HL-60/S4 treated with retinoic acid at 250 ng/mL for 4 days and 3 days (cell line): ENCODE measurements around the gene CTIF.

ENCODE experiments used
- in situ Hi-C: fragments of 300-500 bp; cut with MboI; formaldehyde crosslinking; loops from 2 replicates; pipeline ENCODE4 v1.7.0; 2022; ENCODE audit warnings: low sequenced_read_pairs

The CTIF gene

DNA sequence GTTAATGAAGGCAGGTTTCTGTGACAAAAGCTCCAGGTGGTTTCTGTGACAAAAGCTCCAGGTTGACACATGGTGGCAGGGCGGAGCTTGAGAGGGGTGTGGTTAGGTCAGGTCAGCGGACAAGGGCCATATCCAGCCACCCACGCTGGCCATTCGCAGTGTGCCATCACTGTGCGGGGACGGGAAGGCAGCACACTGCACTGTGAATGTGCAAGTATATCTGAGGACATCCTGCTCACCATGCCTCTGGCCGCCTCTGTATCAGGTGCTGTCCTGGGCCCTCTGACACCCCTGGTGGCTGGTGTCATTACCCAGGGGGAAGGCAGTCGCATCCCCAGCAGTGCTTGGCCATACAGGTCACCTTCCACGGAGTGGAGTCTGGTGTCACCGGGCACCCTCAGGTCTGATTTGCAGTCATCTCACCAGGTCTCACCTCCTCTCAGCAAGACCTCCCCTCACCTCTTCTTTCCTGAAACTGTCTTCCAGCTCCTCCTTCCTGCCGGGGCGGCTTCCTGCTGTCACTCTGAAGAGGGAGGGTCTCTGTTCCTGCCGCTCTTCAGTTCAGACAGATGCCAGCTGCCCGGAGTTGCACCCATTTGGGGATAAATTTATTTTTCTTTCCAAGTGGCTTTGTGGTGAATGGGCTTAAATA is 34.9 kb downstream of the CTIF start:
- in situ Hi-C loops, result no loop called here

DNA sequence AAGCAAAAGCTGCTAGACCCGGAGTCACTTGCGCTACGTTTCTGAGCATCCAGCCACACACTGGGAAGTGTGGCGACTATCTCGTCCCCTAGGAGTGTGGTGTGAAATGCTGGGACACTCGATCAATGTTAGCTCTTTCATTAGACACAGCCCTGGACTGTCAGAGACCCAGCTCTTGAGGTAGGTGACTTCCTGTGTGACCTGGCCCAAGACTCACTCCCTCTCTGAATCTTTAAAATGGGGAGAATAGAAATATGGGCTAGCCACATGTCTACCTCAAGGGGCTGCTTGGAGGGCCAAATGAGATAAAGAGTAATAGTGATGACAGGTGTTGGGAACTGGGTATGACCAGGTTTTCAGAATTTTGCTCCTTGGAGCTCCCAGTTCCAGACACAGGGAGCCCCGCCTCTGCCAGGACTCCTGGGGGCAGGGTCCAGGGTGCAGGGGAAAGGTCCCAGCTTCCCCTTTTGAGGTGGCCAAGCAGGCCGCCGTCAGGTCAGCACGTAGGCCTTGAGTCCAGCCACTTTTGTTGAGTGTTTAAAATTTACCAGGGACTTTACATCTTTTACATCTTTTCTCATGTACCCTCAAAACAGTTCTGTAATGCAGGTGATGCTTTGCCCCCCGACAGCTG is 36.0 kb downstream of the CTIF start:
- in situ Hi-C loops, result no loop called here

DNA sequence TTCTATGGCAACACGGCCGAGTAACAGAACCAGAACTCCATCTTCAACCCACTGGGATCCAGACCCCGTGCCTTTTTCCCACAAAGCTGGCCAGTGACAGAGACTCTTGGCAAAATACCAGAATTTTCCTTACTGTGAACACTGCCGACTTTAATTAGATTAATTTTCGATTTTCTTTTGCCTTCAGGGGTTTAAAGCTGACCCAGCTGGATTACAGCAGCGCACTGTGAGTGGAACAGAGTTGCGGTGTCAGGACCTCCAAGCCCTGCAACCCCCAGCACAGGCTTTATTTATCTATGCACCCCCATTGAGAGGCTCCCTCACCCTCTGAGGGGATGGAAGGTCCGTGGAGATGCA is 36.4 kb downstream of the CTIF start:
- in situ Hi-C loops, result no loop called here

DNA sequence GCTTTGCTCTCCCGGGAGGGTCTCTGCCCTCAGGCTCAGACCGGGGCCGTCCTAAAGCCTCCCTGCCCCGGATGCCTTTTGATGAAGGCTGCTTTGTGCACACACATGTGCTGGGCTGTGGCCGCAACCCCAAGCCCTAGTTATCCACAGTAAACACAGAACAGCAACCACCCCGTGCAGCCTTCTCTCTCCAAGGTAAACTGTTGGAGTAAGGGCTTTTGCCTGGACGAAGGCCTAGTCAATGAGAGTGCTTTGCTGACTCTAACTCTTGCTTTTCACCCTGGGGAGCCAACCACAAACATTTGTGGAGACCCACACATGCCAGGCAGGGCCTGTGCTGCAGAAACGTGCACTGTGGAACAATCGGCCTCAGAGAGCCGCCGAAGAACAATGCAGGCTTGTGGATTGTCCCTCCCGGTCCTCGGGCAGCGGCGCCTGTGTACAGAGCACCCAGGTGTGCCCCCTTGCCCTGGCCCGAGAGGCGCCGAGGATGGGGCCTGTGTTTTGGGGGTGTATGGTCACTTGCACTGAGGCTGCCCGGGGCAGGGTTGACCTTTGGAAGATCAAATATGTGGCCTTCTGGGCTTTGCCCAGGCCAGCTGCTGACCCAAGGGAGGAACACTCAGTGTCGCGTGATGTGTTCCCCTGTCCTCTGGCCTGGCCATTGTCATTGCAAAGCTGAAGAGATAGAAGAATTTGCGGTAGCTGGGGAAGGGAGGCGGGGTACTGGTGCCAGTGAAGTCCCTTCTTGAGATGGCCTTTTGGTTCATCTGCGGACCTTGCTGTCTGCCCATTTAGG is 37.0 kb downstream of the CTIF start:
- in situ Hi-C loops, result no loop called here

DNA sequence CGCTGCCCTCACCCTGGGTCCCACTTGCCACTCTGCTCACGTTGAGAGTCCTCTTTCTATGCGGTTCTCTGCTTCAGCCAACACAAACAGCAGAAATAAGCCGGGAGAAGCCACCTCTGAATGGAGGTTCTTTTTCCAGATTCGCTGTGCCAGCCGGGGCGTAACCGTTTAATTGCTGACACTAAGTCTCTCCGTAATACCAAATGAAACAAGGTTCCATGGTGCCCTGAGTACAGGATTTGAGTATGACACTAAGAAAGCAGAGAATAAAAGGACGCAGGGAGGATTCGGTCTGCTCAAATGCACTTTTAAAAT is 37.6 kb downstream of the CTIF start:
- in situ Hi-C loops, result no loop called here

DNA sequence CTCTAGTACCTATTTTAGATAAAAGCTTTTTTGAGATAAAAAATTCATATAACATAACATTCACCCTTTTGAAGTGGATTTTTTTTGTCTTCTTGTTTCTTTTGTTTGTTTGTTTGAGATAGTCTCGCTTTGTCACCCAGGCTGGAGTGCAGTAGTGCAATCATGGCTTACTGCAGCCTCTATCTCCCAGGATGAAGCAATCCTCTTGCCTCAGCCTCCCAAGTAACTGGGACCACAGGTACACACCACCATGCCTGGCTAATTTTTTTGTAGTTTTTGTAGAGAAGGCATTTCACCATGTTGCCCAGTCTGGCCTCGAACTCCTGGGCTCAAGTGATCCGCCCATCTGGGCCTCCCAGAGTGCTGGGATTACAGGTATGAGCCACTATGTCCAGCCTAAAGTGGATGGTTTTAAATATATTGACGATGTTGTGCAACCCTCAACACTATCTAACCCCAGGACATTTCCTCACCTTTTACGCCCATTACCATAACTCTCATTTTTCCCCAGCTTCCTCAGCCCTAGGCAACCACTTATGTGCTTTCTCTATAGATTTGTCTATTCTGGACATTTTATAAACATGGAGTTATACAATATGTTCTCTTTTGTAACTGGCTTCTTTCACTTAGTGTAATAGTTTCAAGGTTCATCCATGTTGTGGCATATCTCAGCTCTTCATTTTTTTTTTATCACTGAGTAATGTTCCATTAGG is 38.8 kb downstream of the CTIF start:
- in situ Hi-C loops, result no loop called here

DNA sequence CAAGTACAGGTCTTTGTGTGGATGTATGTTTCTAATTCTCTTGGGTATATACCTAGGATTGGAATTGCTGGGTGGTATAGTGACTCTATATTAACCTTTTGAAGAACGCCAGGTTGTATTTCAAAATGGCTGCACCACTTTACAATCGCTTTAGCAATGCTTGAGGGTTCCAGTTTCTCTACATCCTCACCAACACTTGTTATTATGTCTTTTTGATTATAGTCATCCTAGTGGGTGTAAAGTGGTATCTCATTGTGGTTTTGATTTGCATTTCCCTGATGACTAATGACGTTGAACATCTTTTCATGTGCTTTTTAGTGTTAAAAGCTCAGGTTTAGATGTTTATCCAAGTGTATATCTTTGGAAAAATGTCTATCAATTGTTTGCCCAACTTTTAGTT is 39.5 kb downstream of the CTIF start:
- in situ Hi-C loops, result no loop called here

DNA sequence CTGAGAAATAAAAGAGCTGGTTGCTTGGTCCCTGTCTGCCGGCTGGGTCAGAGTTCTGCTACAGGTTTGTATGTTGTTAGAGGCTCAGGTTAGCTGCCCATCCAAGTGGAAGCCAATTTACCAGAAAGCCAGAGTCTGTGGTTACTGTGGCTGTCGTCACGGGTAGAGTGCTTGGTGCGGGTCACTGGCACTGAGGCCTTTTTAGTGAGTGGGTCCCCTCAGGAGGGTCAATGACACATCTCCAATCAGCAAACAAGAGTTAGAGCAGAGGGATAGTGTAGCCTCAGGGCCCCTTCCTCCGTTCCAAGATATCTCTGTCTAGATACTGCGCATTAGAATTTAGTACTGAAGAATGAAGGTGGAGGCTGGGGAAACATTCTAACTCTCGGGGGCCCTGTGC is 41.2 kb downstream of the CTIF start:
- in situ Hi-C loops, result no loop called here

DNA sequence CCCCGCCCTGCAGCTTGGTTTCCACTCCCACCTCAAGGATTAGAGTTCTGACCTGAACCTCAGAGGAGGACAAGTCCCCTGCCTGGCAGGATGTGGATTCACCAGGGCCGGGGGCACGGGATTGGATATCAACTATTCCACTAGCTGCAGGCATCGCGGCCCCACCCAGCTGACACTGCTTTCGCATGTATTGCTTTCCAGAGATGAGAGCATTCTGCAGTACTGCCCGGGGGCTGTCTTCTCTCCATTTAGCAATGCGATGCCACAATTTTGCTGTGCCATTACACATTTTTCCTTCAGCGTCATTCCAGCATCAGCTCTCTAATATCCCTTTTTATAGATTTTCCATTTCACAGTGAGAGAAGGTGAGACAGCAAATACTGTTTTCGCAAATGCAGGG is 42.0 kb downstream of the CTIF start:
- in situ Hi-C loops, result no loop called here

DNA sequence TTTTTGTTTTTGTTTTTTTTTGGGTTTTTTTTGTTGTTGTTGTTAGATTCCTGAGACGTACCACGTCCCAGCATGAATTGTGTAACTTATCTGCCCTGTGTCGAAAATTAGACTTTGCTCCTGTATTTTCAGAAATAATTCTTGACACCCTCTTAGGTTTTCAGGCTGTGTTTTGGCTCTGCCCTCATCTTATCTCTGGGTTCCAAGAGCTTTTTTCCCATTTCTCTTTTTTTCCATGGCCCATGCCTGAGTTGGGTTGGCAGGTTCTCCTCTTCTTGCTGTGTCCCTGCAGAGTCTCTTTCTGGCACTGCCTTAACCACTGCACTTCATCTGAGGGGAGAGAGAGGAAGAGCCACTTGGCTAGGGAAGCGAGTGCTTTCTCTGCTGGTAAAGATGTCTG is 42.4 kb downstream of the CTIF start:
- in situ Hi-C loops, result no loop called here

DNA sequence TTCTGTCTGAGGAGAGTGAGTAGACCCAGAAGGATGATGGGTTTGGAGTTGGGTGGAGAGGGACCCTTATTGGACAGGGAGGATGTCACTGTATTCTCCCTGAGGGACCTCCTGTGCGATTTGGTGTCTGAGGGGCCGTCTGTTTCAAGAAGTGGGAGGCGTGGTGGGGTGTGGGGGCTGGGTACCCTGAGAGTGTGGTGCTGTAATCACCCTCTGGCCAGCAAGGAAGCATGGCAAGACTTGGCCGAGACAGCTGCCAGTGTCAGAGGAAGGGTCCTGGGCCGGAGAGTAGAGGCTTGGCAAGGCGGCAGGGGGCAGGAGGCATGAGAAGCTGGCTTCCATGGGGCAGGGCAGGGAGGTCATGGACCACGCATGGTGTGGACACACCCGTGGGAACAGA is 43.1 kb downstream of the CTIF start:
- in situ Hi-C loops, result no loop called here

DNA sequence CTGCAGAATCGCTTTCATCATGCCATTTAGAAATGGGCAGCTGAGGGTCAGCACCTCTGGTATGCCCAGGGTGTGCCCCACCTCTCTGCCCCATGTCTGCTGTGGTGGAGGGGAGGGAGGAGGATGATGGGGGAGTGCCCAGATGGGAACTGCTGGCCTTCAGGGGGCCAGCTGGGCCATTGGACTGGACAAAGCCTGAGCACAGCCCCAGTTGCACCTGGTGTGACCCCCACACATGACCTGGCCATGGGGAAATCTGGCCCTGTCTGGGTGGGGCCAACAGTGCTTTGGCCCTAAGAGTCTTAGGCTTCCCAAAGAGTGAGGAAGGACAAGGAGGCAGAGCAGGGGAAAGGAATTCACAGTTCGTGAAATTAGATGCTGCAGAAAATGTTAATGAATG is 44.1 kb downstream of the CTIF start:
- in situ Hi-C loops, result no loop called here

DNA sequence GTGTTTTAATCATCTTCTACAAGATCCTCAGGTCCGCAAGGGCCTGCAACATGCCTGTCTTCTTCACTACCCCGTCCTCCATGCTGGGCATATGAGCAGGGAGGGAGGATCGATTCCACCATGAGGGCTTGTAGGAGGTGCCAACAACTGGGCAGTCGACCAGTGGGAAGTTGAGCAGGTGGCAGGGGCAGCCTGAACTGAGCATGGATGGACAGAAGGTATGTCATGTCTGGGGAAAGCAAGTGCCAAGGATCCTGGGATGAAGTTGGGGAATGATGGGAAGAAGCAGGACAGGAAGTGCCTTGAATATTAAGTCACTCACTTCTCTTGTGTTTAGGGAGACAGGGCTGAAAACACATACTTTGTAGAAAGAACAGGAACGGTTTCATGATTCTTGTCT is 44.7 kb downstream of the CTIF start:
- in situ Hi-C loops, result no loop called here

DNA sequence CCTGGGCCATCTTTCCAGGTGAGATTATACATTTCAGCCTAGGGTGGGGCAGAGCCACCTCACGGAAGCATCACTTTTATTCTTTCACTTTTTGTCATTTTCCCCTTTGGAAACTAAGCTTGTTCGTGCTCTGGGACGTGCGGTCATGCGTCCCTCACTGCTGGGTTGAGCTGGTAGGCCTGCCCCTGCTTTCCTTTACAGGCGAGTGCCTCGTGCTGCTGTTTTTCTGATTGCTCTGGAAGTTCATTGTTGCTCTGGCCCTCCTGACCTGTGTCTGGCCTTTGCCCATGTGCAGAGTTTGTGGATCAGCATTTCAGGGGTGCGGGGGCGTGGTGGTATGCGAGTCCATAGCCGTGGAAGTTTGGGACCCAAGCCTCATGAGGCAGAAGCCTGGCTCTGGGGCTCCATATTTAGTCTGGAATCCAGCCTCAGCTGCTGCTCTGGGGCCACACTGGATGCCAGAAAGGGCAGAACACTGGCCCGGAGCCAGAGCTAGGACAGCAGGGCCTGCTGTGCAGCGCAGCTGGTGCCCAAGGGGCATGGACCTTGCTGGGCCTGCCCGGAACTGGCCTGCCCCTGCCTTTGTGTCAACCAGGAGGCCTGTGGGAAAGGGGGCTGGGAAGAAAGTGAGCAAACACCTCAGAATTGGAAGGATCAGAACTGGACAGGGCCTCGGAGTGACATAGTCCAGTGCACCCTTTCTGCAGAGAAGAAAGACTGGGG is 51.1 kb downstream of the CTIF start:
- in situ Hi-C loops, result no loop called here

DNA sequence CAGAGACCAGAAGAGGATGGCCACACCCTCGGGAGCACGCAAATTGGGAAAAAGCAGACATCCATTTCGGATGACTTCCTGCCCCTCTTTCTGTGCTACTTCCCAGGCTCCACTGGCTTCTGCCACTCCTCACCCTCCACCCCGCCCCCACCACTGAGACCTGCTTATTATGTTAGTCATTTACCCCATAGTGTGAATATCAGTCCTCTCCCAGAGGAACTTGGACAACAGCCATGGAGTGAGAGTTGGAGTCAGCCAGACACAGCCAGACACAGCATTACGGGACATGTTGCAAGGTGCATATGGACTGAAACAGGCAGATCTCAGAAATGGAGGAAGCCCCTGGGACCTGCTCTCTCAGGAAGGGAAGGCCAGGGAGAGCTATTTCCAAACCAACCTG is 51.8 kb downstream of the CTIF start:
- in situ Hi-C loops, result no loop called here

DNA sequence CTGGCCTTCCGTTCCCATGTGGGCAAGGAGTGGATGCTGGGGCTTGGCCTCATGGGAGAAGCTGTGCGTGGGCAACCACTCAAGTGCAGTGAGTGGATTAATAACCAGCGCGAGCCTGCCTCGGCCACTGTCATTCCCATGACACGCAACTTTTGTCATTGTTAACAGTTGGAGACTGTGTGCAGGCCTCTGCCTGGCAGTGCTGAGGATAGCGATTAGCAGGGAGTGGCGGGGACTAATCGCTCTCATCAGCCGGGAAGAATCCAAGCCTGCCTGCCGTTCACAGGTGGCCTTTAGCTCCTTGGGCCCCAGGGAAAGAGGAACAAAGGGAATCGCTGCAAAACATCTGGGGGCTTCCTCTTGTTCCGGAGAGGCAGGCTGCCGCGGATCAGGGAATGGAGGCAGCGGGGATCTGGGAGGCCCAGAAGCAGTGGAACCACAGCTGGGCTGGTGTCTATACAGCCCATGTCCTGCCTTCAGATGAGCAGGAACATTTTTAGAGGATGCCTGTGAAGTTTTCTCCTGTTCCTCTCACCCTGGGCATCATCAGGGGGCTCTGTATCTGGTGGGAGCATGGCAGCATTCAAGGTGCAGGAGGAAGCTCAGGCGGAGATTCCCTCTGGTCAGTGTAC is 53.8 kb downstream of the CTIF start:
- in situ Hi-C loops, result no loop called here

DNA sequence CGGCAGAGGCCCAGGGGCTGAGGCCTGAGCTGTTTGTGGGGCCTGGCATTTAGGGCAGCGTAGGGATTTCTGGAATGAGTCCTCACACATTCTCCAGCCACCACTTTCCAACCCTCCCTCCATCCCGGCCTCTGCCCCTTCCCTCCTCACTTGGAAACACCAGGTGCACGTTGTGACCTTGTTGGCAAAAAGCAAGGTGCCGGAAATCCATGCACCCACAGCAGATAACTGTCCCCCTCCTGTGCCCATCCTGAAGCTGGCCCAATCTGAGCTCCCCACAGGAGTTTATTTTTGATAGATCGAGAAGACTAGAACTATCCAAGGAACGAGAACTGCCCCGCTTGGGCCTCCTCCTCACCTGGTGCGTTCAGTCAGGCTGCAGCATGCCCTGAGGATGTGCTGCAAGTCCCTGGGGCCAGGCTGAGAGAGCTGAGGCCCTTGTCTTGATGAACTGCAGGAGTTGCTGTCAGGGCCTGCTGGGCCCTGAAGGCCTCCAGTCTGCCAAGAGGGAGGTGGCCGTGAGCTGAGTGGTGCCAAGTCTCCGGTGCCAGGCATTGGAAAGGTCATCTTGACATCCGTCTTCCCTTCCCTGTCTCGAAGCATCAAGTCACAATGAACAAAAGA is 55.8 kb downstream of the CTIF start:
- in situ Hi-C loops, result no loop called here

DNA sequence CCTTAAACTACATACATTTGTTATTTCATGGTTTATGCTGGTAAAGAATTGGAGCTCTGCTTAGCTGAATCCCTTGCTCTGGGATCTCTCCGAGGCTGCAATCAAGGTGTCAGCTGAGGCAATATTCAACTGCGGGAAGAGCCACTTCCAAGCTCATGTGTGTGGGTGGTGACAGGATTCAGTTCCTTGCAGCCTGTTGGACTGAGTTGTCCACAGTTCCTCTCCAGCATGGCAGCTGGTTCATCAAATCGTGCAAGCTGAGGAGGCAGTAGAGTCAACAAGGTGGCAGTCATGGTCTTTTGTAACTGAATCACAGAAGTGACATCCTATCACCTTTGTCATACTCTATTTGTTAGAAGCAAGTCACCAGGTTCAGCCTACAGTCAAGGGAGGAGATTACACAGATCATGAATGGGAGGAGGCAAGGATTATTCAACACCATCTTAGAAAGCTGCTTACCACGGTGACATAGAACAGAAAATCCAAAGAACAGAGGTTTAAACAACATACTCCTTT is 56.9 kb downstream of the CTIF start:
- in situ Hi-C loops, result no loop called here

DNA sequence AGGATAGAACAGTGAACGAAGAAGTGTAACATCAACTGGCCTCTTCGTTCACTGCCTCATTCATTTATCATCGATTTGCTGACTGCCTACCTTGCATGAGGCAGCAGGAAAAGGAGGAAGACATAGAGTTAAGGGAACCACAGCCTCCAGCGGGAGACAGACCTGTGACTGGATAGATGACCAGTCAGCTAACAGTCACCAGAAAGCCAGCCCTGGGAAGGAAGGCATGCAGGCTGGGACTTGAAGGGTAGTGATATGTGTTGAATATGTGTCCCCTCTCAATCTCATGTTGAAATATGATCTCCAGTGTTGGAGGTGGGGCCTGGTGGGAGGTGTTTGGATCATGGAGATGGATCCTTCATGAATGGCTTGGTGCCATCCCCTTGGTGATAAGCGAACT is 58.3 kb downstream of the CTIF start:
- in situ Hi-C loops, result no loop called here

DNA sequence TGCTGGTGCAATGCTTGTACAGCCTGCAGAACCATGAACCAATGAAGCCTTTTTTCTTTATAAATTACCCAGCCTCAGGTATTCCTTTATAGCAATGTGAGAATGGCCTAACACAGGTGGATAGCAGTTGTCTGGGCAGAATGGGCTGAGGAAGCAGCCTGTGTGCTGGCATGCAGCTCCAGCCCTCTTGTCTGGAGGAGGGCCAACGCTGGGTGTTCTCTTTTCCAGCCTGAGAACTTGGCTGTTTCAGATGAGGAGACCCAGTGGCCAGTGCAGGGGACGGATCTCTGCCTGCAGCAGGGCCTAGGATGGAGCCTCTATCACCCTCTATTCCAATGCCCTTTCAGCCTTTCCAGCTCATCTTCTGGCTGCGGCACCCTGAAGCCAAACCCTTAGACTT is 58.8 kb downstream of the CTIF start:
- in situ Hi-C loops, result no loop called here
